Measurements from ENCODE around the gene CASP2. TPM values are rescaled to one million over a fixed set of nuclear protein-coding genes. Genes with fewer than 3 reads are reported as not detected.

Gene CASP2
- polyA plus RNA-seq, 3 donors: 7.9 to 30.2 (median 12.2) TPM

GRCh38 chr7:143279186-143280098 lies 8.7 kb upstream of the CASP2 start:
- H2AFZ ChIP-seq (ENCODE audit: insufficient read depth, low read depth, low read length, poor library complexity, severe bottlenecking): peak overlapping the region; percentile 58
- no peaks in the 10 kb centered on the region for H3K27me3 ChIP-seq (ENCODE audit: control insufficient read depth in 2 of 2, insufficient read depth in 2 of 2, low read length in 2 of 2)
- no peaks in the 10 kb centered on the region for H3K9me3 ChIP-seq (replicated peaks in 1 of 2; ENCODE audit: control insufficient read depth in 1 of 2, insufficient read depth in 1 of 2, low read length in 2 of 2)
- intact Hi-C loops (cut with micrococcal nuclease): loop anchor here in 1 of 2 donors (10.0 kb wide), 1 partner anchor 95 kb away; no protein-coding TSS in a partner anchor
- no peak overlapping the region for H3K4me2 ChIP-seq (replicated peaks; ENCODE audit: extremely low read depth, low read length, poor library complexity, severe bottlenecking)
- Mint-ChIP-seq H3K27ac (peak overlapping the region in 5 of 7 donors; percentile 11 to 60 (median 46)), H3K4me3 (peak overlapping the region in 1 of 2 donors; percentile 26), H3K4me1 (peaks cover 17% of the 10 kb centered on the region), H3K36me3 (no peaks in the 10 kb centered on the region), H3K9me3 (peaks cover 0 to 2% (median 0%) of the 10 kb centered on the region in 7 donors), H3K27me3 (ENCODE audit: low read depth in 3 of 3) (peaks cover 0 to 1% (median 0%) of the 10 kb centered on the region in 3 donors)
- no peak overlapping the region for H3K9ac ChIP-seq (ENCODE audit: insufficient read depth, low read length, poor library complexity, severe bottlenecking)
- WGBS (ENCODE audit: insufficient coverage): 83% methylated on average over 1 of the region's 8 CpGs
- DNase-seq: peak in 1 of 3 donors; percentile 22
- no peaks in the 10 kb centered on the region for H4K20me1 ChIP-seq (ENCODE audit: insufficient read depth, low read length)
- H3K4me3 ChIP-seq (replicated peaks in 1 of 3; ENCODE audit: low read depth in 2 of 3, low read length in 3 of 3): peak overlapping the region in 1 of 3 experiments; percentile 7
- H3K4me1 ChIP-seq (ENCODE audit: control insufficient read depth in 1 of 2, insufficient read depth in 2 of 2, low read length in 2 of 2): peaks cover 0 to 19% of the 10 kb centered on the region in 2 donors
- H3K36me3 ChIP-seq (replicated peaks in 1 of 2; ENCODE audit: control insufficient read depth in 1 of 2, insufficient read depth in 2 of 2, low read length in 2 of 2): no peaks in the 10 kb centered on the region
- no peaks in the 10 kb centered on the region for H3K79me2 ChIP-seq (ENCODE audit: insufficient read depth, low read length)
- H3K27ac ChIP-seq (ENCODE audit: low read depth in 1 of 2, low read length in 2 of 2): peak overlapping the region in 1 of 2 donors; percentile 47
- no peak for TF ChIP-seq CTCF (IDR thresholded peaks at IDR 0.05)

GRCh38 chr7:143280160-143280559 lies 8.0 kb upstream of the CASP2 start:
- Histone ChIP-seq H3K9me3 (replicated peaks in 1 of 2; ENCODE audit: control insufficient read depth in 1 of 2, insufficient read depth in 1 of 2, low read length in 2 of 2) (no peaks in the 10 kb centered on the region), H3K79me2 (ENCODE audit: insufficient read depth, low read length) (no peaks in the 10 kb centered on the region), H4K20me1 (ENCODE audit: insufficient read depth, low read length) (no peaks in the 10 kb centered on the region), H3K4me3 (replicated peaks in 1 of 3; ENCODE audit: low read depth in 2 of 3, low read length in 3 of 3) (peak overlapping the region in 1 of 3 experiments; percentile 7), H3K27ac (ENCODE audit: low read depth in 1 of 2, low read length in 2 of 2) (peak overlapping the region in 1 of 2 donors; percentile 47), H3K9ac (ENCODE audit: insufficient read depth, low read length, poor library complexity, severe bottlenecking) (no peak overlapping the region), H3K27me3 (ENCODE audit: control insufficient read depth in 2 of 2, insufficient read depth in 2 of 2, low read length in 2 of 2) (no peaks in the 10 kb centered on the region), H3K36me3 (replicated peaks in 1 of 2; ENCODE audit: control insufficient read depth in 1 of 2, insufficient read depth in 2 of 2, low read length in 2 of 2) (no peaks in the 10 kb centered on the region), H3K4me1 (ENCODE audit: control insufficient read depth in 1 of 2, insufficient read depth in 2 of 2, low read length in 2 of 2) (peaks cover 0 to 19% of the 10 kb centered on the region in 2 donors), H2AFZ (ENCODE audit: insufficient read depth, low read depth, low read length, poor library complexity, severe bottlenecking) (peak overlapping the region; percentile 58), H3K4me2 (replicated peaks; ENCODE audit: extremely low read depth, low read length, poor library complexity, severe bottlenecking) (no peak overlapping the region)
- Mint-ChIP-seq H3K36me3 (no peaks in the 10 kb centered on the region), H3K9me3 (peaks cover 0 to 2% (median 0%) of the 10 kb centered on the region in 7 donors), H3K27me3 (ENCODE audit: low read depth in 3 of 3) (peaks cover 0 to 2% (median 1%) of the 10 kb centered on the region in 3 donors), H3K4me3 (no peak overlapping the region), H3K4me1 (peaks cover 17% of the 10 kb centered on the region), H3K27ac (peak overlapping the region in 1 of 7 donors; percentile 58)
- DNase-seq: no peak
- intact Hi-C loops (cut with micrococcal nuclease): loop anchor here in 1 of 2 donors (10.0 kb wide), 1 partner anchor 95 kb away; no protein-coding TSS in a partner anchor
- no peak for TF ChIP-seq CTCF (IDR thresholded peaks at IDR 0.05)
- no CpG with 5 or more reads among the region's 1 CpG for WGBS (ENCODE audit: insufficient coverage)

Measured in CD14-positive monocyte (primary cell).